CD14-positive monocyte (primary cell): ENCODE results near the gene IFNGR1. TPM values are rescaled to one million over a fixed set of nuclear protein-coding genes. Genes with fewer than 3 reads are reported as not detected.

Source experiments
- DNase-seq, 3 donors: peaks; one replicate each; pipeline ENCODE4 v3.0.0-alpha.2; 2011 to 2022
- H2AFZ ChIP-seq: 2 replicates; pipeline ENCODE4 v1.6.0; 2012; ENCODE audit warnings: mild to moderate bottlenecking, low read depth, low read length, inconsistent platforms; ENCODE audit not compliant: insufficient read depth, poor library complexity, severe bottlenecking
- H3K27ac ChIP-seq, 2 donors: 1 replicate in 1 of 2; 2 replicates in 1 of 2; pipeline ENCODE4 v1.5.1; 2012 to 2013; ENCODE audit warnings: low read length in 2 of 2, control low read depth in 1 of 2, inconsistent platforms in 1 of 2, low read depth in 1 of 2, mild to moderate bottlenecking in 1 of 2
- H3K27me3 ChIP-seq, 2 donors: one replicate each; pipeline versions ENCODE4 v1.6.0 to v1.6.1; 2011 to 2013; ENCODE audit warnings: low read length in 2 of 2; ENCODE audit not compliant: control insufficient read depth in 2 of 2, insufficient read depth in 2 of 2
- H3K36me3 ChIP-seq, 2 donors: replicated peaks in 1 of 2; 1 replicate in 1 of 2; 2 replicates in 1 of 2; pipeline versions ENCODE4 v1.5.1 to v1.6.1; 2012 to 2013; ENCODE audit warnings: low read length in 2 of 2, control low read depth in 1 of 2, inconsistent platforms in 1 of 2, mild to moderate bottlenecking in 1 of 2; ENCODE audit not compliant: insufficient read depth in 2 of 2, control insufficient read depth in 1 of 2
- H3K4me1 ChIP-seq, 2 donors: 1 replicate in 1 of 2; 2 replicates in 1 of 2; pipeline versions ENCODE4 v1.5.1 to v1.6.1; 2012 to 2013; ENCODE audit warnings: low read length in 2 of 2, control low read depth in 1 of 2, inconsistent platforms in 1 of 2, mild to moderate bottlenecking in 1 of 2, moderate library complexity in 1 of 2; ENCODE audit not compliant: insufficient read depth in 2 of 2, control insufficient read depth in 1 of 2
- H3K4me2 ChIP-seq: replicated peaks from 2 replicates; pipeline ENCODE3; 2012; ENCODE audit warnings: low read length, moderate library complexity, mild to moderate bottlenecking; ENCODE audit not compliant: poor library complexity, severe bottlenecking; ENCODE audit errors: extremely low read depth
- H3K4me3 ChIP-seq, 3 experiments: fragments of 200-600 bp in 1 of 3; sonication (generic) in 1 of 3; replicated peaks in 1 of 3; 1 replicate in 2 of 3; 2 replicates in 1 of 3; pipeline ENCODE4 v1.5.1; 2011 to 2013; ENCODE audit warnings: low read length in 3 of 3, mild to moderate bottlenecking in 3 of 3, control low read depth in 2 of 3, low read depth in 2 of 3, inconsistent platforms in 1 of 3, moderate library complexity in 1 of 3
- H3K79me2 ChIP-seq: 2 replicates; pipeline ENCODE4 v1.6.0; 2012; ENCODE audit warnings: mild to moderate bottlenecking, control low read depth, inconsistent platforms, low read length, moderate library complexity; ENCODE audit not compliant: insufficient read depth
- H3K9ac ChIP-seq: 2 replicates; pipeline ENCODE4 v1.6.0; 2017; ENCODE audit warnings: low read length, mild to moderate bottlenecking; ENCODE audit not compliant: insufficient read depth, poor library complexity, severe bottlenecking
- H3K9me3 ChIP-seq, 2 donors: replicated peaks in 1 of 2; 1 replicate in 1 of 2; 2 replicates in 1 of 2; pipeline versions ENCODE4 v1.5.1 to v1.6.1; 2012 to 2013; ENCODE audit warnings: low read length in 2 of 2, control low read depth in 1 of 2; ENCODE audit not compliant: control insufficient read depth in 1 of 2, insufficient read depth in 1 of 2
- H4K20me1 ChIP-seq: 2 replicates; pipeline ENCODE4 v1.6.0; 2012; ENCODE audit warnings: mild to moderate bottlenecking, low read length, control low read depth, moderate library complexity; ENCODE audit not compliant: insufficient read depth
- H3K27ac Mint-ChIP-seq, 7 donors: one replicate each; pipeline ENCODE4 v1.8.0; 2020; ENCODE audit warnings: mild to moderate bottlenecking in 7 of 7, mixed read lengths in 7 of 7, moderate library complexity in 6 of 7, inconsistent platforms in 2 of 7
- H3K27me3 Mint-ChIP-seq, 3 donors: one replicate each; pipeline ENCODE4 v1.8.0; 2021 to 2022; ENCODE audit warnings: low read depth in 3 of 3, mild to moderate bottlenecking in 3 of 3, mixed read lengths in 3 of 3, moderate library complexity in 3 of 3, inconsistent platforms in 1 of 3
- H3K36me3 Mint-ChIP-seq, 2 donors: one replicate each; pipeline ENCODE4 v1.8.0; 2020; ENCODE audit warnings: mixed read lengths in 2 of 2, inconsistent platforms in 1 of 2, mild to moderate bottlenecking in 1 of 2
- H3K4me1 Mint-ChIP-seq: one replicate; pipeline ENCODE4 v1.8.0; 2020; ENCODE audit warnings: mild to moderate bottlenecking, mixed read lengths
- H3K4me3 Mint-ChIP-seq, 2 donors: one replicate each; pipeline ENCODE4 v1.8.0; 2020; ENCODE audit warnings: mild to moderate bottlenecking in 2 of 2, mixed read lengths in 2 of 2, moderate library complexity in 1 of 2
- H3K9me3 Mint-ChIP-seq, 7 donors: one replicate each; pipeline ENCODE4 v1.8.0; 2020 to 2022; ENCODE audit warnings: mixed read lengths in 7 of 7, mild to moderate bottlenecking in 6 of 7, moderate library complexity in 6 of 7, inconsistent platforms in 2 of 7
- CTCF ChIP-seq: fragments of 200-600 bp; IDR thresholded peaks from one replicate; pipeline ENCODE4 v1.8.0; 2022; ENCODE audit warnings: antibody characterized with exemption, mild to moderate bottlenecking
- WGBS: methylation state at CpG from one replicate; pipeline ENCODE4 v1.1.5; 2013; ENCODE audit warnings: missing lambda C conversion rate; ENCODE audit not compliant: insufficient coverage; 5-methylcytosine and 5-hydroxymethylcytosine counted together
- intact Hi-C, 2 donors: fragments of 100-400 bp; cut with micrococcal nuclease; formaldehyde crosslinking; loops; one replicate each; pipeline versions ENCODE4 v1.15.0 to v1.15.1; 2023
- polyA plus RNA-seq, 3 donors: library from polyadenylated mRNA; depleted of rRNA in 1 of 3; unstranded in 2 of 3; stranded (reverse) in 1 of 3; fragments of 300-500 nt in 2 of 3; fragments of >200 nt in 1 of 3; fragmentation: Illumina TruSeq in 2 of 3; gene quantifications; 1 replicate in 2 of 3; 2 replicates in 1 of 3; pipeline ENCODE4 v1.2.3, GENCODE V29; 2012 to 2021

Gene IFNGR1
- polyA plus RNA-seq, 3 donors, result 204 to 372 (median 364) TPM

GRCh38 chr6:137167702-137168377, 51.3 kb downstream of the IFNGR1 start:
- 100% methylated on average over 1 of the region's 4 CpGs for WGBS
- H3K27me3 ChIP-seq, result no peaks in the 10 kb centered on the region
- Mint-ChIP-seq H3K27me3 (no peaks in the 10 kb centered on the region), H3K9me3 (peaks cover 11 to 22% (median 18%) of the 10 kb centered on the region in 7 donors), H3K4me3 (no peak overlapping the region), H3K36me3 (peaks cover 2 to 13% of the 10 kb centered on the region in 2 donors), H3K4me1 (peaks cover 52% of the 10 kb centered on the region), H3K27ac (peak overlapping the region in 1 of 7 donors; percentile 57)
- no peak overlapping the region for H2AFZ ChIP-seq
- H3K79me2 ChIP-seq, result no peaks in the 10 kb centered on the region
- intact Hi-C loops, result no loop called here
- no peak for TF ChIP-seq CTCF
- no peak overlapping the region for H3K4me3 ChIP-seq
- no peak for DNase-seq
- H3K9ac ChIP-seq, result no peak overlapping the region
- H3K36me3 ChIP-seq, result no peaks in the 10 kb centered on the region
- no peaks in the 10 kb centered on the region for H4K20me1 ChIP-seq
- H3K9me3 ChIP-seq, result peaks cover 9 to 11% of the 10 kb centered on the region in 2 donors
- H3K4me1 ChIP-seq, result peaks cover 32 to 51% of the 10 kb centered on the region in 2 donors
- no peak overlapping the region for H3K27ac ChIP-seq
- no peak overlapping the region for H3K4me2 ChIP-seq

- Histone ChIP-seq H3K4me1 (peaks cover 37 to 58% of the 10 kb centered on the region in 2 donors), H3K36me3 (no peaks in the 10 kb centered on the region), H3K27ac (peak overlapping the region in 1 of 2 donors; percentile 73), H3K79me2 (no peaks in the 10 kb centered on the region), H3K4me3 (peak overlapping the region in 1 of 3 experiments; percentile 36), H3K27me3 (no peaks in the 10 kb centered on the region), H3K4me2 (peak overlapping the region; percentile 14), H3K9ac (no peak overlapping the region), H4K20me1 (no peaks in the 10 kb centered on the region), H2AFZ (no peak overlapping the region), H3K9me3 (peaks cover 9 to 11% of the 10 kb centered on the region in 2 donors)
- peaks cover 11 to 22% (median 20%) of the 10 kb centered on the region in 7 donors for H3K9me3 Mint-ChIP-seq
- DNase-seq, result peak; percentile 52 to 79 (median 79)
- H3K27ac Mint-ChIP-seq, result peak overlapping the region; percentile 53 to 86 (median 71)
- intact Hi-C loops, result no loop called here
- H3K27me3 Mint-ChIP-seq, result no peaks in the 10 kb centered on the region
- H3K4me1 Mint-ChIP-seq, result peaks cover 60% of the 10 kb centered on the region
- no peak overlapping the region for H3K4me3 Mint-ChIP-seq
- WGBS, result 90% methylated on average over 5 of the region's 8 CpGs
- H3K36me3 Mint-ChIP-seq, result peaks cover 2 to 13% of the 10 kb centered on the region in 2 donors
- TF ChIP-seq CTCF, result no peak
These were observed 52.7 kb downstream of the IFNGR1 start for GRCh38 chr6:137166247-137167098.
